ENCODE measurements around the gene SAC3D1. TPM values are rescaled to one million over a fixed set of nuclear protein-coding genes. Genes with fewer than 3 reads are reported as not detected.
A peak's percentile ranks its signal among the peaks of the same experiment; 100 is the strongest.
"Not testable (repeated sequence)": the region's sequence is repeated elsewhere in the genome, so short reads cannot be mapped to it uniquely, and the experiment has no call there.

SAC3D1 gene
- total and polyA plus RNA-seq, 7 experiments from 2014 or later: 2.7 to 18.2 (median 9.6) TPM

DNA sequence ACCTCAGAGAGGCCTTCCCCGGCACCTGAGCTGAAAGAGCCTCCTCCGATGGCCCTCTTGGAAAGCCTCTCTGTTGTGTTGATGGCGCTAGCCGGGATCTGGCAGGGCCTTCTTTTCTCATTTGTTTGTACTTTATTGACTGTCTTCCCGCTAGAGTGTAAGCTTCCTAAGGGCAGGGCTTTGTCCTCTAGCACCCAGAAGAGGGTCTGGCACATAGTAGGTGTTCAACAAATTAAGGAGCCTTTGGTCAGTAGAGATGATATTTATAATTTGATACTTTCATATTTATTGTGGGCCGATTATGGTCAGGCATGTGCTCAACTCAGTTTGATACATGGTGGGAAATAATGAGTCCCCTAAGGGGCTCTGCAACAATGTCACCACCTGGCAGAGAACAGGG is 23.1 kb upstream of the SAC3D1 start:
- ChIA-PET CTCF (no interaction called here), POLR2A (interaction anchor here (1.7 kb wide), 1 partner anchor 117 kb away, joined by 4 read pairs; the partner anchor contains the start of gene SYVN1)
- Histone ChIP-seq H3K27ac (ENCODE audit: low read depth, low read length) (no peak overlapping the region), H3K9me3 (ENCODE audit: control insufficient read depth in 2 of 3, low read length in 3 of 3) (no peaks in the 10 kb centered on the region), H3K4me1 (ENCODE audit: control insufficient read depth in 2 of 2, insufficient read depth in 2 of 2, low read length in 2 of 2) (peaks cover 4 to 9% of the 10 kb centered on the region in 2 donors), H3K4me3 (ENCODE audit: low read length) (no peak overlapping the region), H3K36me3 (ENCODE audit: control insufficient read depth in 2 of 3, insufficient read depth in 3 of 3, low read length in 3 of 3) (peaks cover 0 to 26% (median 0%) of the 10 kb centered on the region in 3 experiments), H3K27me3 (ENCODE audit: control insufficient read depth in 2 of 2, insufficient read depth in 2 of 2, low read length in 2 of 2) (no peaks in the 10 kb centered on the region)
- DNase-seq: no peak
- intact Hi-C loops (cut with micrococcal nuclease): no loop called here
- Mint-ChIP-seq H3K27ac (no peak overlapping the region), H3K4me3 (no peak overlapping the region), H3K27me3 (no peaks in the 10 kb centered on the region), H3K4me1 (peaks cover 15 to 33% (median 27%) of the 10 kb centered on the region in 7 donors), H3K9me3 (no peaks in the 10 kb centered on the region), H3K36me3 (peaks cover 0 to 19% (median 10%) of the 10 kb centered on the region in 5 donors)
- no peak for ATAC-seq

GRCh38 chr11:65019824-65020223 is 21.2 kb upstream of the SAC3D1 start:
- no peak overlapping the region for H3K4me3 Mint-ChIP-seq
- no peak overlapping the region for H3K4me3 ChIP-seq (ENCODE audit: low read length)

DNA sequence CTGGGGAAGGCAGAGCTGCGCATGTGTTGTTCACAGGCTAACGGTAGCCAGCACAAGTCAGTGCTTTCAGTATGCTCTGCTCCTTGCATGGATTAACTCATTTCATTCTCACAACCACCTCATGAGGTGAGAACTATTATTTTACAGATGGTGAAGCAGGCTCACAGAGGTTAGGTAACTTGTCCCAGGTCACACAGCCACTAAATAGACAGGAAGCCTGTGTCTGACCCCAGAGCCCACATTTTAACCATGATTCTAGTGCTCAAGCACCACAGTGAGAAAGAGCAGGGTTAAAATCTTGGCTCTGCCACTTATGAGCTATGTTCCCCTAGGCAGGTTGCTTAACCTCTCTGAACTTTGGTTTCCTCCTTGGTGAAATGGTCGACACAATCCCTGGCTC is 20.0 kb upstream of the SAC3D1 start:
- Mint-ChIP-seq H3K36me3 (peaks cover 0 to 19% (median 10%) of the 10 kb centered on the region in 5 donors), H3K27me3 (no peaks in the 10 kb centered on the region), H3K27ac (no peak overlapping the region), H3K4me3 (no peak overlapping the region), H3K4me1 (peaks cover 6 to 14% (median 10%) of the 10 kb centered on the region in 7 donors), H3K9me3 (no peaks in the 10 kb centered on the region)
- ATAC-seq (no peak), DNase-seq (no peak)
- H3K9me3 ChIP-seq (ENCODE audit: control insufficient read depth in 2 of 3, low read length in 3 of 3): no peaks in the 10 kb centered on the region
- H3K4me3 ChIP-seq (ENCODE audit: low read length): no peak overlapping the region
- H3K27me3 ChIP-seq (ENCODE audit: control insufficient read depth in 2 of 2, insufficient read depth in 2 of 2, low read length in 2 of 2): no peaks in the 10 kb centered on the region
- ChIA-PET POLR2A (interaction anchor here (1.6 kb wide), 1 partner anchor 17 kb away, joined by 4 read pairs; no protein-coding TSS in a partner anchor), CTCF (no interaction called here)
- peaks cover 0 to 26% (median 0%) of the 10 kb centered on the region in 3 experiments for H3K36me3 ChIP-seq (ENCODE audit: control insufficient read depth in 2 of 3, insufficient read depth in 3 of 3, low read length in 3 of 3)
- intact Hi-C loops (cut with micrococcal nuclease): no loop called here
- H3K27ac ChIP-seq (ENCODE audit: low read depth, low read length): no peak overlapping the region
- H3K4me1 ChIP-seq (ENCODE audit: control insufficient read depth in 2 of 2, insufficient read depth in 2 of 2, low read length in 2 of 2): no peaks in the 10 kb centered on the region

More at GRCh38 chr11:65019824-65020223, 21.2 kb upstream of the SAC3D1 start:
- Mint-ChIP-seq H3K36me3 (peaks cover 0 to 19% (median 10%) of the 10 kb centered on the region in 5 donors), H3K27me3 (no peaks in the 10 kb centered on the region), H3K4me1 (peaks cover 12 to 21% (median 18%) of the 10 kb centered on the region in 7 donors), H3K27ac (no peak overlapping the region), H3K9me3 (no peaks in the 10 kb centered on the region)
- H3K27ac ChIP-seq (ENCODE audit: low read depth, low read length): no peak overlapping the region
- no peak for DNase-seq
- H3K36me3 ChIP-seq (ENCODE audit: control insufficient read depth in 2 of 3, insufficient read depth in 3 of 3, low read length in 3 of 3): peaks cover 0 to 26% (median 0%) of the 10 kb centered on the region in 3 experiments
- ChIA-PET CTCF (no interaction called here), POLR2A (no interaction called here)
- no peak for ATAC-seq
- H3K4me1 ChIP-seq (ENCODE audit: control insufficient read depth in 2 of 2, insufficient read depth in 2 of 2, low read length in 2 of 2): peaks cover 0 to 2% of the 10 kb centered on the region in 2 donors
- intact Hi-C loops (cut with micrococcal nuclease): no loop called here
- H3K27me3 ChIP-seq (ENCODE audit: control insufficient read depth in 2 of 2, insufficient read depth in 2 of 2, low read length in 2 of 2): no peaks in the 10 kb centered on the region
- no peaks in the 10 kb centered on the region for H3K9me3 ChIP-seq (ENCODE audit: control insufficient read depth in 2 of 3, low read length in 3 of 3)

DNA sequence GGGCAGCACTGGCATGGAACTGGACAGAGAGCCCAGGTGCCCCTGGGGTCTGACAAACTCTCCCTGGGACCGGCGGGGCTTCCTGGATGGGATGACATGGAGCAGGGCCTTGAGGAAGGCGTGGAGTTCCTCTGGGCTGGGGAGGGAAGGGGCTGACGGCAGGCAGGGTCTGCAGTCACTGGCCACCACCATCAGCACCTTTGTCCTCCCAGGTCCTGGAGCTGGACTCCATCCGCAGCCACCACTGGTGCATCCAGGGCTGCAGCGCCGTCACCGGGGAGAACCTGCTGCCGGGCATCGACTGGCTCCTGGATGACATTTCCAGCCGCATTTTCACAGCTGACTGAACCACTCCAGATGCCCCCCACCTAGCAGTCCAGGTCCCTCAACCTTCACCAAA is 19.5 kb upstream of the SAC3D1 start:
- Histone ChIP-seq H3K4me3 (ENCODE audit: low read length) (no peak overlapping the region), H3K9me3 (ENCODE audit: control insufficient read depth in 2 of 3, low read length in 3 of 3) (no peaks in the 10 kb centered on the region), H3K27ac (ENCODE audit: low read depth, low read length) (no peak overlapping the region), H3K4me1 (ENCODE audit: control insufficient read depth in 2 of 2, insufficient read depth in 2 of 2, low read length in 2 of 2) (no peaks in the 10 kb centered on the region), H3K27me3 (ENCODE audit: control insufficient read depth in 2 of 2, insufficient read depth in 2 of 2, low read length in 2 of 2) (no peaks in the 10 kb centered on the region), H3K36me3 (ENCODE audit: control insufficient read depth in 2 of 3, insufficient read depth in 3 of 3, low read length in 3 of 3) (peaks cover 0 to 26% (median 0%) of the 10 kb centered on the region in 3 experiments)
- POLR2A ChIA-PET: interaction anchor here (1.6 kb wide), 1 partner anchor 17 kb away, joined by 4 read pairs; no protein-coding TSS in a partner anchor
- Mint-ChIP-seq H3K27me3 (no peaks in the 10 kb centered on the region), H3K4me3 (no peak overlapping the region), H3K36me3 (peaks cover 0 to 18% (median 8%) of the 10 kb centered on the region in 5 donors), H3K4me1 (peaks cover 4 to 9% (median 6%) of the 10 kb centered on the region in 7 donors), H3K27ac (no peak overlapping the region), H3K9me3 (no peaks in the 10 kb centered on the region)
- intact Hi-C loops (cut with micrococcal nuclease): no loop called here
- ATAC-seq (no peak), DNase-seq (no peak)
- CTCF ChIA-PET: no interaction called here

GRCh38 chr11:65023502-65023901 is 17.5 kb upstream of the SAC3D1 start:
- ATAC-seq; POLR2A ChIA-PET; H3K4me3 Mint-ChIP-seq; H3K4me3 ChIP-seq (ENCODE audit: low read length); intact Hi-C loops (cut with micrococcal nuclease); H3K27me3 ChIP-seq (ENCODE audit: control insufficient read depth in 2 of 2, insufficient read depth in 2 of 2, low read length in 2 of 2); H3K27ac ChIP-seq (ENCODE audit: low read depth, low read length); H3K9me3 ChIP-seq (ENCODE audit: control insufficient read depth in 2 of 3, low read length in 3 of 3); H3K27me3 Mint-ChIP-seq; DNase-seq; H3K9me3 Mint-ChIP-seq; H3K36me3 Mint-ChIP-seq: not testable (repeated sequence)
- Histone ChIP-seq H3K4me1 (ENCODE audit: control insufficient read depth in 2 of 2, insufficient read depth in 2 of 2, low read length in 2 of 2) (peaks cover 8 to 14% of the 10 kb centered on the region in 2 donors), H3K36me3 (ENCODE audit: control insufficient read depth in 2 of 3, insufficient read depth in 3 of 3, low read length in 3 of 3) (peaks cover 0 to 21% (median 0%) of the 10 kb centered on the region in 3 experiments)
- peaks cover 12 to 21% (median 16%) of the 10 kb centered on the region in 7 donors for H3K4me1 Mint-ChIP-seq
- CTCF ChIA-PET: interaction anchor here (1.0 kb wide), 1 partner anchor 9 kb away, joined by 3 read pairs; the partner anchor contains the start of gene ARL2
- peak overlapping the region in 2 of 9 donors; percentile 4 to 15 for H3K27ac Mint-ChIP-seq

DNA sequence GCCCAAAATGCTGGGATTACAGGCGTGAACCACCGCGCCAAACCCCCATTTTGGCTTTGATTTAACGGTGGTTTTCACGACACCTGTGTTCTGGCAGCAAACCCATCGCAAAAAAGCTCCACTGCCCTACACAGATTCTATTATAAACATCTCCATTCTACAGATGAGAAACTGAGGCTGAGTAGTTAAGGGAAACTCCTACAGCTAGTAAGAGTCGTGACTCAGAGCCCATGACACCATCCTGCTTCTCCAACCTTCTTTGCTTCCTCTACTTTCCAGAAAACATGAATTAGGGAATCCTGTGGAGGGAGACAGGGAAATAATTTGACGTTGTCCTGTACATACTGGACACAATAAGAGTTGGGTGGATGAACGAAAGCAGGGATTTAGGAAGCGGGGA is 14.2 kb upstream of the SAC3D1 start:
- Mint-ChIP-seq H3K9me3 (no peaks in the 10 kb centered on the region), H3K36me3 (peaks cover 0 to 6% (median 0%) of the 10 kb centered on the region in 5 donors), H3K27me3 (no peaks in the 10 kb centered on the region), H3K4me1 (peaks cover 12 to 24% (median 20%) of the 10 kb centered on the region in 7 donors), H3K4me3 (peak overlapping the region; percentile 66 to 91 (median 83)), H3K27ac (peak overlapping the region; percentile 59 to 95 (median 87))
- Histone ChIP-seq H3K4me3 (ENCODE audit: low read length) (peak overlapping the region; percentile 30), H3K27ac (ENCODE audit: low read depth, low read length) (peak overlapping the region; percentile 59), H3K9me3 (ENCODE audit: control insufficient read depth in 2 of 3, low read length in 3 of 3) (no peaks in the 10 kb centered on the region), H3K36me3 (ENCODE audit: control insufficient read depth in 2 of 3, insufficient read depth in 3 of 3, low read length in 3 of 3) (peaks cover 0 to 1% (median 0%) of the 10 kb centered on the region in 3 experiments), H3K4me1 (ENCODE audit: control insufficient read depth in 2 of 2, insufficient read depth in 2 of 2, low read length in 2 of 2) (peaks cover 9 to 14% of the 10 kb centered on the region in 2 donors), H3K27me3 (ENCODE audit: control insufficient read depth in 2 of 2, insufficient read depth in 2 of 2, low read length in 2 of 2) (no peaks in the 10 kb centered on the region)
- POLR2A ChIA-PET: interaction anchor here (0.5 to 4.9 kb wide), 9 partner anchors 12 to 249 kb away, joined by 3 to 28 read pairs (median 5); partner anchors contain the start of genes ARL2, SAC3D1, SF1 and ZNHIT2
- no peak for DNase-seq
- ATAC-seq: no peak
- intact Hi-C loops (cut with micrococcal nuclease): loop anchor here (1.0 to 5.0 kb wide), 16 partner anchors 13 to 548 kb away; partner anchors contain the start of genes ARL2 (in 2 of the 2), ATG2A (in 2 of the 2), CDCA5 (in 2 of the 2) and FAU (in 2 of the 2)
- CTCF ChIA-PET: interaction anchor here (0.6 to 1.6 kb wide), 4 partner anchors 12 to 588 kb away, joined by 3 to 7 read pairs (median 4); partner anchors contain the start of gene ZNHIT2

Data from naive thymus-derived CD4-positive, alpha-beta T cell (primary cell).